Esophagus muscularis mucosa (tissue), 4 donors: ENCODE measurements around the gene CRYBG2.

Experiments used
- CTCF ChIP-seq, 3 experiments: fragments of 200-600 bp in 2 of 3; fragments of 450-650 bp in 1 of 3; sonication (generic) in 2 of 3; IDR thresholded peaks; one replicate each; pipeline ENCODE4 v1.5.1; 2017 to 2019; ENCODE audit warnings: antibody characterized with exemption in 3 of 3, mild to moderate bottlenecking in 2 of 3, moderate library complexity in 1 of 3
- EP300 ChIP-seq: sonication (generic); formaldehyde crosslinking; IDR thresholded peaks from one replicate; pipeline ENCODE4 v1.6.1; 2017; ENCODE audit warnings: antibody characterized with exemption
- POLR2A ChIP-seq: fragments of 450-650 bp; IDR thresholded peaks from one replicate; pipeline ENCODE4 v1.6.1; 2017; ENCODE audit warnings: antibody characterized with exemption, moderate library complexity, mild to moderate bottlenecking, low read depth
- POLR2AphosphoS5 ChIP-seq, 2 donors: sonication (generic); formaldehyde crosslinking; IDR thresholded peaks; one replicate each; pipeline ENCODE4 v1.6.1; 2017; ENCODE audit warnings: antibody characterized with exemption in 2 of 2

- TF ChIP-seq EP300 (no peak), CTCF (IDR thresholded peaks at IDR 0.05) (no peak), POLR2AphosphoS5 (IDR thresholded peaks at IDR 0.05) (no peak), POLR2A (no peak)
These were observed at the start of gene CRYBG2 for GRCh38 chr1:26353976-26354820.
